NCI-H82 treated with DMSO at 0.1 percent for 48 hours (cell line): ENCODE results near the gene ZDHHC19.
"Not testable (repeated sequence)": the region's sequence is repeated elsewhere in the genome, so short reads cannot be mapped to it uniquely, and the experiment has no call there.

Source experiments
- DNase-seq: peaks from one replicate; lab custom pipeline; 2025; ENCODE audit not compliant: unreplicated experiment; lab: John Stamatoyannopoulos, UW

Gene ZDHHC19

DNA sequence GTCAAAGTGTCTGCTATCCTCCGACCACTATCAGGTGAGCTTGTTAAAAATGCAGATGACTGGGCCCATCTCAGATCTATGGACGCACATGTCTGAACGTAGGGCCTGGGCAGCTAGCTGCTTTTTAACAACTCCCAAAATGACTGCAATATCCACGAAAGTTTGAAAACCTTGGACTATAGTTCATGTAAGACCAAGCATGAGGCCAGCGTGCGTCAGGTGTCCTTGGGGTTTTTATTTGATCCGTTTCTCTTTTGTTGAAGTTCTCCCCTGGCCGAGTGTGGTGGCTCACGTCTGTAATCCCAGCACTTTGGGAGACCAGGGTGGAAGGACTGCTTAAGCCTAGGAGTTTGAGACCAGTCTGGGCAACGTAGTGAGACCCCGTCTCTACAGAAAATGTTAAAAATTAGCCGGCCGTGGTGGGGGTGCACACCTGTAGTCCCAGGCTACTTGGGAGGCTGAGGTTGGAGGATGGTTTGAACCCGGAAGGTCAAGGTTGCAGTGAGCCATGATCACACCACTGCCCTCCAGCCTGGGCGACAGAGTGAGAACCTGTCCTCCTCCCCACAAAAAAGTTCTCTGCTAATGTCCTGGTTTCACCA is 14.7 kb upstream of the ZDHHC19 start:
- no peak for DNase-seq

DNA sequence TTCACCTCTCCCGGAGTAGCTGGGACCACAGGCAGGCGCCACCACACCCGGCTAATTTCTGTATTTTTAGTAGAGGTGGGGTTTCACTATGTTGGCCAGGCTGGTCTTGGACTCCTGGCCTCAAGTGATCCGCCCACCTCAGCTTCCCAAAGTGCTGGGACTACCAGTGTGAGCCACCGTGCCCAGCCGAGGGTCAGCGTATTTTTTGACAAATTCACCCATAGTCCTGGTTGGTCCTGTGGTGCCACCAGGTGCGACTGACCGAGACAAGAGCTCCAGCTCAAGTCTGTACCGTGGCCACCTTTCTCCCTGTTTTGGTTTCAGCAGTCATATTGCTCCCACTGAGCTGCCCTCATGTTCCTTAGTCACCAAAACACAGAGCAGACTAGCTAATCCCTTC is 13.9 kb upstream of the ZDHHC19 start:
- DNase-seq: no peak

DNA sequence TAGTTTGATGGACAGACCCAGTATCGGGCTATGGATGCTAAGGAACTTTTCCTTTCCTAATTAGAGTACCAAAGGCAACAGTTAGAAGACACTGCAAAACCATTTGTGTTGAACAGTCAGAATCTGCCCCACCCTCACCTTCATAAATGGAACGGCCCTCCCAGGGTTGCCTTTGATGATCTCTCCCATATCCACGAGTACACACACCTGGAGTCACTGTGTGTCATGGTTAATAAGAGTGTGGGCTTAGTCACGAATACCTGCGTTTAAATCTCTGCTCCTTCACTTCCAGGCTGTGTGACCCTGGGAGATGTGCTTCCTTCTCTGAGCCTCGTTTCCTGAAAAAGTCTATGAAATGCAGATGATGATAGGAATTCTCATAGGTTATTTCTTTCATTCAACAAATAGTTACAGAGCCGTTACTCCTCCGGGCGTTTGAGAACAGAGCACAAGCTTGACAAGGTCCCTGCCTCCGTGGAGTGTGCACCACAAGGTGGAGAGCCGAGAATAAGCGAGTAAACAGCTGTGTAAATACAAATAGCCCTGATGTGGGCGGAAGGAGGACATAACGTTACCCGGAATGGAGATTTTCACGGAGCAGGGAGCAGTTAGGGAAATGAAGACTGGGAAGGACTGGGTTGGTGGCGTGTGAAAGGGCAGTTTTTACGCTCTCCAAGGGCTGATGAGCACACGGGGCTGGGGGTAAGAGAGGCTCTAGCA is 11.8 kb upstream of the ZDHHC19 start:
- DNase-seq: no peak

DNA sequence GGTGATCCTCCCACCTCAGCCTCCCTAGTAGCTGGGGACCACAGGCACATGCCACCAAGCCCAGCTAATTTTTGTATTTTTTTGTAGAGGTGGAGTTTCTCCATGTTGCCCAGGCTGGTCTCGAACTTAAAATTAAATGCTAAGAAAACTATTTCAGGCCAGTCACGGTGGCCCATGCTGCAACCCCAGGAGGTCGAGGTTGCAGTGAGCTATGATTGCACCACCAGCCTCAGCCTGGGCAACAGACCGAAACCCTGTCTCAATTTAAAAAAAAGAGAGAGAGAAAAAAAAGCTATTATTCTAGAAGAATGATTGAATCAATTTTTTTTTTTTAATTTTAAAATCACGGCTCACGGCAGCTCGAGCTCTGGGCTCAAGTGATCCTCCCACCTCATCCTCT is 9.8 kb upstream of the ZDHHC19 start:
- no peak for DNase-seq

DNA sequence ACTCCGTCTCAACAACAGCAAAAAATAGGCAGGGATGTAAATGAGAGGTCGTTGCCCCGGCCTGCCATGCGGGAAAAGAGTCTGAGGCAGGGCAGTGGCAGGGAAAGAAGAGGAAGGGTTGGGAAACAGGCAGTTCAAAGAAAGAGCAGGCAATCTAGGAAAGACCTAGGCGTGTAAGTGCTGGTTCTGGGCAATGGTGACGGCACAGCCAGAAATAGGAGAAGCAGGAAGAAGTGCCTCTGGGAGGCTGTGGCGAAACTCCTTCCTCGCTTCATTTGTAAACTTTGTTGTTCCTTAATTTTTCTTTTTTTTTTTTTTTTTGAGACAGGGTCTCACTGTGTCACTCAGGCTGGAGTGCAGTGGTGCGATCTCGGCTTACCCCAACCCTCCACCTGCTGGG is 9.4 kb upstream of the ZDHHC19 start:
- no peak for DNase-seq

DNA sequence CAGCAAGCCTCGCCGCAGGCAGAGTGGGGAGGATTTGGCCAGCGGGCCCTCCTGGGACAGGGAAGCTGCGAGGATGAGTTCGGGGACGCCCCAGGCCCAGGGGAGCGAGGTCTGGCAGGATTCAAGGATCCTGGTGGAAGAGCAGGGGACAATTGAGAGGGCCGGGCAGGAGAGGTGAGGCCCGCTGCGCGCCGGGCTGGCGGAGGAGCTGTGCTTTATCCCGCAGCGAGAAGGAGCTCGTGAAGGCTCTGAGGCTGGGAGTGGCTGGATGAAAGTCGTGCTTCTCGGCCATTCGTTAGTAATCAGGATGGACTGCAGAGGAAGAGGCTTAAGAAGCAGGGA is 8.7 kb upstream of the ZDHHC19 start:
- DNase-seq: no peak

DNA sequence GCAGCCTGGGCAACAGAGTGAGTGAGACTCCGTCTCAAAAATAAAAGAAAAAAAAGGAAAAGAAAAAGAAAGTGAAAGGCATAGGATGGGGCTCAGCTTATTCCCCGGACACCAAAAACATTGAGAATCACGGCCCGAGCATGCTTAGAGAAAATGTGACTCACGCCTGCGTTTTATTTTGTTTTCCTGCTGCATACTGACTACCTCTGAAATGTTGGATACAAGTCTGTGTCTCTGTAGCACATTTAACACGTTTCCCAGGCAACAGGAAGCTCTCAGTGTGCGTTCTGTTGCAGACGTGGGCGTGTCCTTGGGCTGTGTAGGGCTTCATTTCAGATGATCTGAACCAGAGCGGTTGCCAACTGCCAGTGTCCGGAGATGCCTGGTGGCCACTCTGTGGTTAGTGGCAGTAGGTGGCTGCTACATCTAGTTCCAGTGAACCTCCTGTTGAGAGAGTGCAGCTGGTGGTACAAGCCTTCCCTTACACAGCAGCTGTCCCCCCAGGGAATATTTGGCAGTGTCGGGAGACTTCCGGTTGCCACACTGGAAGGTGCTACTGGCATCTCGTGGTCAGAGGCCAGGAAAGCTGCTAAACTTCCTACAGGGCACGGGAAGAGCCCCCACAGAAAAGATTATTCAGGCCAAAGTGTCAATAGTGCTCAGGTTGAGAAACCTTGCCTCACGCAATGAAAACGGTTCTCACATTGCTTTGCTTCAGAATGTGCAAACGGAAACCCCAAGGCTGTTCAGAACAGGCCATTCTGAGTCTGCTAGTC is 8.2 kb upstream of the ZDHHC19 start:
- DNase-seq: no peak

DNA sequence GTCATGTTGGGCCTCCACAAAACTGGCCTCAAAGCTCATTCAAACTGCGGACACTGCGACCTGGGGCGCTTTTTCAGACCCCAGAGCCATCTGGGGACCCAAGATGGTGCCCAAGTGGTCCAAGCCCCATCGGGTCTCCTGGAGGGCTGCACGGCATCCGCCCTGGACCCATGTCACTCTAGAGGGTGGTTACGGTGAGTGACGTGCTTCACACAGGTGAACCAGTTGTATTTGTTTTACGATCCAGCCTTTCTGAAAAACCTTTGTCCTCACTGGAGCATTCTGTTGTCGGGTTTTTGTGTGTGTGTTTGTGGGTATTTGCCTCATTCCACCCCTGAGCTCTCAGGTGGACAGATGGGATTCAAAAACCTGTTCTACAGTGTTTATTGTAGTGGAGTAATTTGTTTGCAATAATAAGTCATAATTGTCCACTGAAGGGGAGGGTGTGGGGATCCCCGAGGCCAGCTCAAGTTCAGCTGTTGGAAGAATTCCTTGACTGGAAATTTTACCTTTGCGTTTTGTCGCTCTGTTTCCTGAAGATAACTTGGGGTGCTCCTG is 7.0 kb upstream of the ZDHHC19 start:
- DNase-seq: no peak

DNA sequence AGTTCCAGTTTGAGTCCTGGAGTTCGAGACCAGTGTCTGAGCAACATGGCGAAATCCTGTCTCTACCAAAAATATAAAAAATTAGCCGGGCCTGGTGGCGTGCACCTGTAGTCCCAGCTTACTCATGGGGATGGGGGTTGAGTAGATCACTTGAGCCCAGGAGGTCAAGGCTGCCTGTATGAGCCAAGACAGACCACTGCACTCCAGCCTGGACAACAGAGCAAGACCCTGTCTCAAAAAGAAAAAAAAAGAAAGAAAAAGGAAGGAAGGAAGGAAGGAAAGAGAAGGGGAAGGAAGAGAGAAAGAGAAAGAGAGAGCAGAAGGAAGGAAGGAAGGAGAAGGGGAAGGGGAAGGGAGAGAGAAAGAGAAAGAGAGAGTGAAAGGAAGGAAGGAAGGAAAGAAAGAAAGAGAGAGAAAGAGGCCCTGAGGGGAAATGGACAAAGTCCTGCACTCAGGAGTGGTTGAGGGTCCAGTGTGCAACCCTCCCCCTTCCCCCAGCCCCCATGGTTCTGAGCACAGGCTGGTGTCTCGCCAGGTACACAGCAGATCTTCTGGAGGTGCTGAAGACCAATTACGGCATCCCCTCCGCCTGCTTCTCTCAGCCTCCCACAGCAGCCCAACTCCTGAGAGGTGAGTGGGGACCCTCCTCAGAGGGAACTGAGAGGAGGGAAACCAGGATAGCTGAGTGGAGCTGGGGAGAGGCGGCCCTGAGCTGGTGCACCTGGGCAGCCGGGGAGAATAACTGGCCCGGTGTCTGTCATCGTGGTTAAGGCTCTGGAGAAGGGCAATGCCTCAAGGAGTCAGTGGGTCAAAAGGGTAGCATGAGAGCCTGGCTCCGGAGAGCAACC is 6.3 kb upstream of the ZDHHC19 start:
- no peak for DNase-seq

DNA sequence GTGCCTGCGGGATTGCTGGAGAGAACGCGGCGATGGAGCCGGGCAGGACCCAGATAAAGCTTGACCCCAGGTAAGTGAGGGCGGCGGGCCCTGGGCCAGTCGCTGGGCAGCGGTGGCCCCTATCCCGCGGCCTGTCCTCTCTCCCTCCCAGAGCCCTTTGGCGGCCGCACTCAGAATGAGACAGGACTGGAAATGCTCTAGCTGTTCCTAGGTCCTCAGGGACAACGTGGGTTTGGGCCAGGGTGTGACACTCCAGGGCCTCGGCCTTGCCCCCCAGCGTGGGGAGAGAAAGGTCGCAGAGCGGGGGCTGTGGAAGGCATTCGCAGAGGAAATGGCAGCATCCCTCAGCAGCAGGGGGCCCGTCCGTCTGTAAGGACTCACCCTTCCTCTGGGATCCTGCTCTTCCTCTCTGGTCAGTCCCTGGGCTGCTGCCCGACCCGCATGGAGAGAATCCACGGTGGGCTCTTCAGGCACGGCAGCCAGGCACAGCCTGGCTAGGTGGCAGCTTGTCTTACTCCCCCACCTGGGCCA is 5.5 kb upstream of the ZDHHC19 start:
- no peak for DNase-seq

DNA sequence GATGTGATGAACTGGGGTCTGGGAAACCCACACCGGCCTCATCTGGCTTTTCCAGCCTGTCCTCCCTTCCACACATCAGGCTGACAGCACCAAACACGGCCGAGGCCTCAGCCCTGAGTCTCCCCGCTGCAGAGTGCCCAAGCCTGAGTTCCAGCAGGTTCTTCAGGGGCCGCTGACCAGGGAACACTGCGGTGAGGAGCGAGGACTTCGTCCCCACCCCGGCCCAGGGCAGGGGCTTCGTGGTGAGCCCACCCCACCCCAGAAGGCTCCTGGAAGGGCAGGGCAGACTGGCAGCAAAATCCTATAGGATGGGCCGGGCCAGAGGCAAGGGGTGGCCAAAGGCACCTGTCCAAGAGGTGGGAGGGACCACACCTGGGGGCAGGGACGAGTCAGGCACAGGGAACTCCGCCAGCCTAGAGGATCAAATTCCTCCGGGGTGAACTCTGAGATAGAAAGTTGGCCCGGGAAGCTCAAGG is 4.9 kb upstream of the ZDHHC19 start, which contains the start of gene SLC51A:
TSS of gene SLC51A (plus strand) at position 446 of the 476 bp plus-strand sequence. CDS start 179 bp downstream, outside the sequence.
- no peak for DNase-seq

DNA sequence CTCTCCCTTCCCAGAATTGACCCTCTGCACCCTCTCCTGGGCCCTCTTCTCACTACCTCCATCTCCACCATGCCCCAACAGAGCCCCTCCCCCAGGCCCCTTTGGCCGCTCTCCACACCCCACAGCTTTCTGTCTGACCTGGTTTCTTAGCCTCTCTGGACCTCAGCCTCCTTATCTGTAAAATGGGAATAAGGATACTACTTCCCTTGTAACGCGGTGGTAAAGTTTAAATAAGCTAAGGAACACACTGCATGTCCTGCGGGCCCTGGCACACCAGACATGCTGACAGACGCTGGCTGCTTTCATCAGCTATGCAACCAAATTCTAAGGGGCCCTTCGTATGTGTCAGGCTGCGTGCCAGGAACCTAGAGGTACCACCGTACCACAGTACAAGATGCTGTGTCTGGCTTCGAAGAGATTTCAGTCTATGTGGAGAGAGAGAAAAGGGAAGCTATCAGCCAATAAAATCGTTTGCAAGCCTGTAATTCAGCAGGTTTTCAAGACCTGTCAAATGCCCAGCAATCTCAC is 4.4 kb upstream of the ZDHHC19 start:
- DNase-seq: no peak

DNA sequence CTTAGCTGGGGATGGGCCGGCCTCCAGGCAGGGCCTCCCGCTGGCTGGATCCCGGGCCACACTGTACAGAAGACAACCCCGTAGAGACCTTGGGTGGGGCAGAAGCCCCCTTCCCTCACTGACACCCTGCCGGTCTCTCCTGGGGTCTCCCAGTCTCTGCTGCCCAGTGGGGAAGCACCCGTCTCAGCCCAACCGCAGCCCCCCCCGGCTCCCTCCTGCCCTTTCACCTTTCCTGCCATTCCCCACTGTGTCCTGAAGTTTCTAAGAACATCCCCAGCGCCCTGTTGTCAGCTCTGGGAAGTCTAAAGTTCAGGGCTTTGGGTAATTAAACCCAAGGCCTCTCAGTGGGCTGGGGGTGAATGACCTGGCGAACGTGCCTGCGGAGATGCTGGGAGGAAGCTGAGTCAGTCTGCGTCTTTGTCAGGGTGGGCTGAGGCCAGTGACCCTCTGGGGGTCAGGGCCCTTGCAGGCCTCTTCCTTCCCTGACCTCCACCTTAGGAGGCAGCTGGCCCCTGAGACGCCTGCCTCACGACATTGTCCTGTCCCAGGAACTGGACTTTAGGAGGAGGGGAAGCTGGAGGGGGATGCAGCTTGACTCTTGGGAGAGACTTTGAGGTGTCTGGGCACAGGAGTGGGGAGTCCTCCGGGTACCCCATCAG is 3.7 kb upstream of the ZDHHC19 start:
- DNase-seq: no peak

DNA sequence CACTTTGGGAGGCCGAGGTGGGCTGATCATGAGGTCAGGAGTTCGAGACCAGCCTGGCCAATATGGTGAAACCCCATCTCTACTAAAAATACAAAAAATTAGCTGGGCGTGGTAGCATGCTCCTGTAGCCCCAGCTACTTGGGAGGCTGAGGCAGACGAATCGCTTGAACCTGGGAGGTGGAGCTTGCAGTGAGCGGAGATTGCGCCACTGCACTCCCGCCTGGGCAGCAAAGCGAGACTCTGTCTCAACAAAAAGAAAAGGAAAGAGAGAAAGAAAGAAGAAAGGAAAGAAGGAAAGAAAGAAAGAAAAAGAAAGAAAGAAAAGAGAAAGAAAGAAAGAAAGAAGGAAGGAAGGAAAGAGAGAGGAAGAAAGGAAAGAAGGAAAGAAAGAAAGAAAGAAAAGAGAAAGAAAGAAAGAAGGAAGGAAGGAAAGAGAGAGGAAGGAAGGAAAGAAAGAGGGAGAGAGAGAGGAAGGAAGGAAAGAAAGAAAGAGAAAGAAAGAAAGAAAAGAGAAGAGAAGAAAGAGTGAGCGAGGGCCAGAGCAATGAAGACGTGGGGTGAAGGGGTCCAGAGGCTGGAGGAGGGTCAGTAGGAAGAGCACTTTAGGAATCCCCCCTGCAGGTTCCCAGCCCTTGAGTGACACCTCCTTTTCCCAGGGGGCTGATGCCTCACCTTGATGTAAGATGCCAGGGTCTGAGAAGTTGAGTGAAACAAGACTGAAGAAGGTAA is 1.1 kb downstream of the ZDHHC19 start:
- DNase-seq: not testable (repeated sequence)

DNA sequence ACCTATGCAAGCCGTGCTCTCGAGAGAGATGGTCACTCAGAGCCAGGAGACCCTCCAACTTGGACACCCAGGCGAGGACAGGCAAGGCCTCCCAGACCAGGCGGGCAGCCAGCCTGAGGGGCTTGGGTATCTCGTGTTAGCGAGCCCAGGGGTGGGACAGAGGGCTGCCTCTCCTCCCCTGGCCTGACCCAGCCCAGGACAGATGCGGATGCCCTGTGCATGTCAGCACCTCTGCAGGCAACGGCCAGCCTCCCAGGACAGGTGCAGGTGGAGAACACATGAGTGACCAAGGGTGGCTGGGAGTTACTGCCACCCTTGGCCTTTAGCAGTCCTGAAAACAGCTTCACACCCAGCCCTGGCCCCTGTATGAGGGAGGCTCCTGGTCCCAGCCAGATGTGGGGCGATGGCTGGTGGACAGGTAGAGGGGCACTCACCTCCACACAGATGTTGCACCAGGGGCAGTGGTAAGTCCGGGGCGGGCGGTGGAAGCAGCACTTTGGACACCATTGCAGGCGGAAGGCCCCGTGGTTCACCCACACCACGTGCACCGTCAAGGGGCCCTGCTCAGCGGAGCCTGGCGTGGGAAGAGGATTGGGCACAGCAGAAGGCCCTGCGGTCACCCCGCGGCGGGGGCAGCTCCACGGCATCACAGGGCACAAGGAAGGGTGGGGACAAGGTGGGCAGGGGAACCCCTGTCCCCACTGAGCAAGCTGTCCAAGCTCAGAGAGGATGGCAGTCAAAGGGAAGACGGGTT is 2.1 kb downstream of the ZDHHC19 start:
- no peak for DNase-seq

DNA sequence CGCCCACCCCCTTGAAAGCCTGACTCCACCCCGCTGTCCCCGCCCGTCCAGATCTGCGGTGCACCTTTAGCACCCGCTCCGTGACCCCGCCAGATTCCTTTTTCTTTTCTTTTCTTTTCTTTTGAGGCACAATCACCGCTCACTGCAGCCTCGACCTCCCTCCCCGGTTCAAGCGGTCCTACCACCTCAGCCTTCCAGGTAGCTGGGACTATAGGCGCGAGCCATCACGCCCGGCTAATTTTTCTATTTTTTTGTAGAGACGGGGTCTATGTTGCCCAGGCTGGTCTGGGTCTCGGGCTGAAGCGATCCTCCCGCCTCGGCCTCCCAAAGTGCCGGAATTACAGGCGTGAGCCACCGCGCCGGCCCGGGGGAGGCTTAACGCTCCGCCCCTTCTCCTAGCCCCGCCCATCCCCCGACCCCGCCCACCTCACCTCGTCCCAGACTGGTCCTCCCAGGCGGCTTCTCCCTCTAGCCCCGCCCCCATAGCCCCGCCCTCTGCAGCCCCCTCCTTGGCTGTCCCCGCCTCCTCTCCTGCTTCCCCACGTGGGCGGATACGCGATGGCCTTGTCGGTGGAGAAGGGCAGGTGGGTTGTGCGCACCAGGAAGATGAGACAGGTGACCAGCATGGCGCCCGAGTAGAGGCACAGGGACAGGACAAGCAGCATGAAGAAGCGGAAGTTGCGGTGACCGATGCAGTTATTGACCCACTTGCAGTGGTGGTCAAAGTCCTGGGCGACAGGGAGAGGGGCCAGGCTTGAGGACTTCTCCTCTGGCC is 3.2 kb downstream of the ZDHHC19 start:
- DNase-seq: no peak

DNA sequence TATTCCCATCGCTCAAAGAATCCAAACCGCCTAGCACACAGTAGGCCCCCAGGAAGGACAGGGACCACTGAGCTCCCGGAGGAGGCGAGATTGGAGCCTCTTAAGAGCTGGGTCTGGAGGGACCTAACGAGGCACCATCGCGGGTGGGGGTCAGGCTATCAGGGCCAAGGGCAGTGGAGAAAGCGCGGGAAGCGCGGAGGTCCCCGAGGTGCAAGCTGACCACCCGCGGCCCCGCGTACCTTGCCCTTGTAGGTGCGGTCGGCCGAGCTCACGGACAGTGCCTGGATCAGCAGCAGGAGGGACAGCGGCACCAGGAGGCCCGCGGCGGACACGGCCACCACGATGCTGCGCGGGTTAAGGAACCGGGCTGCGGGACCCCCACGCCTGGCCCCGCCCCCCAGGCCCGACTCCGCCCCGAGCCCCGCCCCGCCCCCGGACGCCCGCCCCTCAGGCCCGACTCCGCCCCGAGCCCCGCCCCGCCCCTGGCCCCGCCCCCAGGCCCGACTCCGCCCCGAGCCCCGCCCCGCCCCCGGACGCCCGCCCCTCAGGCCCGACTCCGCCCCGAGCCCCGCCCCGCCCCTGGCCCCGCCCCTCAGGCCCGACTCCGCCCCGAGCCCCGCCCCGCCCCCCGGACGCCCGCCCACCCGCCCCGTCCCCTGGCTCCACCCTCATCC is 3.9 kb downstream of the ZDHHC19 start:
- no peak for DNase-seq
